Hepatocyte (in vitro differentiated cells): ENCODE data around the gene NBPF4. TPM values are rescaled to one million over a fixed set of nuclear protein-coding genes. Genes with fewer than 3 reads are reported as not detected.

Source experiments
- DNase-seq: peaks from one replicate; pipeline ENCODE4 v3.0.0-alpha.2; 2016; ENCODE audit warnings: low spot score
- H2AFZ ChIP-seq: fragments of 200-600 bp; sonication (generic); 2 replicates; pipeline ENCODE4 v1.6.0; 2016; ENCODE audit warnings: antibody characterized with exemption, mild to moderate bottlenecking
- H3K27ac ChIP-seq: fragments of 200-600 bp; sonication (generic); 2 replicates; pipeline ENCODE4 v1.5.1; 2016; ENCODE audit warnings: mild to moderate bottlenecking
- H3K27me3 ChIP-seq: fragments of 200-600 bp; sonication (generic); 2 replicates; pipeline ENCODE4 v1.6.1; 2016
- H3K36me3 ChIP-seq: fragments of 200-600 bp; sonication (generic); replicated peaks from 2 replicates; pipeline ENCODE4 v1.5.1; 2016; ENCODE audit warnings: low read depth; ENCODE audit not compliant: insufficient read depth
- H3K4me1 ChIP-seq: fragments of 200-600 bp; sonication (generic); 2 replicates; pipeline ENCODE4 v1.5.1; 2016; ENCODE audit warnings: mild to moderate bottlenecking, moderate library complexity; ENCODE audit not compliant: insufficient read depth
- H3K4me2 ChIP-seq: fragments of 200-600 bp; sonication (generic); 2 replicates; pipeline ENCODE4 v1.6.0; 2016
- H3K4me3 ChIP-seq: fragments of 200-600 bp; sonication (generic); 2 replicates; pipeline ENCODE4 v1.5.1; 2016; ENCODE audit warnings: mild to moderate bottlenecking
- H3K79me2 ChIP-seq: fragments of 200-600 bp; sonication (generic); 2 replicates; pipeline ENCODE4 v1.6.0; 2017; ENCODE audit warnings: mild to moderate bottlenecking
- H3K9me2 ChIP-seq: fragments of 200-600 bp; sonication (generic); replicated peaks from 2 replicates; pipeline ENCODE4 v1.6.0; 2017; ENCODE audit warnings: mild to moderate bottlenecking; ENCODE audit not compliant: insufficient read depth
- H3K9me3 ChIP-seq: fragments of 200-600 bp; sonication (generic); 2 replicates; pipeline ENCODE4 v1.5.1; 2016; ENCODE audit warnings: low read depth, mild to moderate bottlenecking
- H4K20me1 ChIP-seq: fragments of 200-600 bp; sonication (generic); 2 replicates; pipeline ENCODE4 v1.6.0; 2016; ENCODE audit warnings: mild to moderate bottlenecking; ENCODE audit not compliant: insufficient read depth, poor library complexity, severe bottlenecking
- CTCF ChIP-seq: fragments of 200-600 bp; sonication (generic); IDR thresholded peaks from 2 replicates; pipeline ENCODE4 v1.5.1; 2016; ENCODE audit warnings: antibody characterized with exemption, mild to moderate bottlenecking; ENCODE audit not compliant: poor library complexity
- EZH2 ChIP-seq: fragments of 200-600 bp; sonication (generic); IDR thresholded peaks from 2 replicates; pipeline ENCODE4 v1.6.1; 2016; ENCODE audit warnings: antibody characterized with exemption, mild to moderate bottlenecking, borderline replicate concordance
- EZH2phosphoT487 ChIP-seq: fragments of 200-600 bp; sonication (generic); IDR thresholded peaks from one replicate; pipeline ENCODE4 v1.6.1; 2018; ENCODE audit warnings: antibody characterized with exemption, mild to moderate bottlenecking, low read depth, moderate library complexity; ENCODE audit not compliant: unreplicated experiment, severe bottlenecking
- WGBS: methylation state at CpG from one replicate; pipeline ENCODE4 v1.1.6; 2016; ENCODE audit warnings: low lambda C conversion rate; ENCODE audit errors: missing lambda C conversion rate; 5-methylcytosine and 5-hydroxymethylcytosine counted together
- polyA plus RNA-seq: library from polyadenylated mRNA; unstranded; fragments of >200 nt; fragmentation: Nextera tagmentation; extraction: Ambion mirVana; gene quantifications from 2 replicates; pipeline ENCODE4 v1.2.1, GENCODE V29; 2016
- total RNA-seq: library from RNA; depleted of rRNA; stranded (reverse); fragments of >200 nt; gene quantifications from 2 replicates; pipeline ENCODE4 v1.2.3, GENCODE V29; 2014

NBPF4 gene
- total and polyA plus RNA-seq, 2 experiments from 2014 or later: not detected

GRCh38 chr1:108193333-108193732 lies 50.5 kb downstream of the NBPF4 start:
- H3K4me1 ChIP-seq: no peaks in the 10 kb centered on the region
- no peaks in the 10 kb centered on the region for H3K9me2 ChIP-seq
- peaks cover 14% of the 10 kb centered on the region for H3K9me3 ChIP-seq
- H3K4me3 ChIP-seq: no peak overlapping the region
- no peak for TF ChIP-seq EZH2
- no peak for TF ChIP-seq EZH2phosphoT487
- TF ChIP-seq CTCF: no peak
- no peak overlapping the region for H3K4me2 ChIP-seq
- DNase-seq: no peak
- 92% methylated on average over 1 of the region's 1 CpG for WGBS
- no peak overlapping the region for H3K27ac ChIP-seq
- H4K20me1 ChIP-seq: no peaks in the 10 kb centered on the region
- no peaks in the 10 kb centered on the region for H3K27me3 ChIP-seq
- H3K79me2 ChIP-seq: peaks cover 100% of the 10 kb centered on the region
- H3K36me3 ChIP-seq: peaks cover 3% of the 10 kb centered on the region
- H2AFZ ChIP-seq: no peak overlapping the region

- Histone ChIP-seq H3K9me3 (peaks cover 14% of the 10 kb centered on the region), H3K4me2 (no peak overlapping the region), H3K27me3 (no peaks in the 10 kb centered on the region), H3K4me3 (no peak overlapping the region), H3K36me3 (peaks cover 3% of the 10 kb centered on the region), H3K9me2 (no peaks in the 10 kb centered on the region), H4K20me1 (no peaks in the 10 kb centered on the region), H3K27ac (no peak overlapping the region), H3K4me1 (no peaks in the 10 kb centered on the region), H2AFZ (no peak overlapping the region), H3K79me2 (peaks cover 100% of the 10 kb centered on the region)
- TF ChIP-seq EZH2phosphoT487: no peak
- no peak for TF ChIP-seq CTCF
- DNase-seq: no peak
- 98% methylated on average over 28 of the region's 28 CpGs for WGBS
Measured at GRCh38 chr1:108192581-108192980, 51.3 kb downstream of the NBPF4 start.

- H3K4me3 ChIP-seq: no peak overlapping the region
- H3K79me2 ChIP-seq: peaks cover 100% of the 10 kb centered on the region
- peaks cover 3% of the 10 kb centered on the region for H3K36me3 ChIP-seq
- 91% methylated on average over 5 of the region's 5 CpGs for WGBS
- H4K20me1 ChIP-seq: no peaks in the 10 kb centered on the region
- TF ChIP-seq EZH2phosphoT487: no peak
- TF ChIP-seq CTCF: no peak
- no peak for TF ChIP-seq EZH2
- no peaks in the 10 kb centered on the region for H3K4me1 ChIP-seq
- no peaks in the 10 kb centered on the region for H3K9me2 ChIP-seq
- no peak overlapping the region for H2AFZ ChIP-seq
- no peak overlapping the region for H3K4me2 ChIP-seq
- H3K27ac ChIP-seq: no peak overlapping the region
- H3K9me3 ChIP-seq: peaks cover 14% of the 10 kb centered on the region
- no peaks in the 10 kb centered on the region for H3K27me3 ChIP-seq
- DNase-seq: no peak
Measured at GRCh38 chr1:108190686-108191416, 53.0 kb downstream of the NBPF4 start.
